NCI-H1092 treated with DMSO at 0.1 percent for 48 hours (cell line): Measurements from ENCODE around the gene ADAMTS17.

Source experiments
- DNase-seq: peaks from one replicate; lab custom pipeline; 2025; lab: John Stamatoyannopoulos, UW

Gene ADAMTS17

GRCh38 chr15:100111125-100112060 lies 230.4 kb downstream of the ADAMTS17 start:
- peak; percentile 3 for DNase-seq

GRCh38 chr15:100109486-100110035 lies 232.2 kb downstream of the ADAMTS17 start:
- DNase-seq, result no peak

- no peak for DNase-seq
Measured at GRCh38 chr15:100108846-100109245, 232.9 kb downstream of the ADAMTS17 start.

- no peak for DNase-seq
Measured at GRCh38 chr15:100108346-100108745, 233.4 kb downstream of the ADAMTS17 start.

- DNase-seq, result no peak
Measured at GRCh38 chr15:100107606-100108225, 234.1 kb downstream of the ADAMTS17 start.

- no peak for DNase-seq
Measured at GRCh38 chr15:100107151-100107550, 234.6 kb downstream of the ADAMTS17 start.

GRCh38 chr15:100106732-100107131 lies 235.0 kb downstream of the ADAMTS17 start:
- DNase-seq, result no peak

- DNase-seq, result no peak
Measured at GRCh38 chr15:100105101-100105500, 236.7 kb downstream of the ADAMTS17 start.

GRCh38 chr15:100104245-100104644 lies 237.5 kb downstream of the ADAMTS17 start:
- DNase-seq, result no peak

GRCh38 chr15:100103828-100104227 lies 237.9 kb downstream of the ADAMTS17 start:
- no peak for DNase-seq

GRCh38 chr15:100101426-100102089 lies 240.2 kb downstream of the ADAMTS17 start:
- no peak for DNase-seq

GRCh38 chr15:100100926-100101325 lies 240.8 kb downstream of the ADAMTS17 start:
- DNase-seq, result no peak

- DNase-seq, result no peak
Measured at GRCh38 chr15:100099976-100100375, 241.8 kb downstream of the ADAMTS17 start.

GRCh38 chr15:100098705-100099104 lies 243.1 kb downstream of the ADAMTS17 start:
- DNase-seq, result no peak

- no peak for DNase-seq
Measured at GRCh38 chr15:100097342-100098127, 244.2 kb downstream of the ADAMTS17 start.

- no peak for DNase-seq
Measured at GRCh38 chr15:100096700-100097099, 245.1 kb downstream of the ADAMTS17 start.

GRCh38 chr15:100096248-100096600 lies 245.6 kb downstream of the ADAMTS17 start:
- no peak for DNase-seq

- DNase-seq, result no peak
Measured at GRCh38 chr15:100095541-100096247, 246.1 kb downstream of the ADAMTS17 start.

GRCh38 chr15:100094127-100094510 lies 247.7 kb downstream of the ADAMTS17 start:
- no peak for DNase-seq

- no peak for DNase-seq
Measured at GRCh38 chr15:100093211-100094126, 248.3 kb downstream of the ADAMTS17 start.
